GM18951 (cell line): ENCODE results near the gene MRPS18C.

ENCODE experiments used
- POLR2A ChIP-seq: IDR thresholded peaks from 4 replicates; pipeline ENCODE4 v1.6.1; 2011; ENCODE audit warnings: mild to moderate bottlenecking; ENCODE audit not compliant: insufficient read length, insufficient read depth; ENCODE audit errors: extremely low read depth
- in situ Hi-C: fragments of 300-500 bp; cut with MboI; formaldehyde crosslinking; loops from one replicate; pipeline ENCODE4 v1.12.0; 2022; ENCODE audit warnings: low sequenced_read_pairs, mixed read lengths, inconsistent platforms; ENCODE audit not compliant: unreplicated experiment

MRPS18C gene

GRCh38 chr4:83510442-83510841 lies 54.6 kb downstream of the MRPS18C start:
- TF ChIP-seq POLR2A, result no peak
- in situ Hi-C loops, result loop anchor here (10.0 to 25.0 kb wide), 2 partner anchors 124 to 1002 kb away; no protein-coding TSS in a partner anchor
